Activated CD4-positive, CD25-positive, alpha-beta regulatory T cell treated with anti-CD3 and anti-CD28 coated beads, Interleukin-2, amount 50 U/mL, for 16 hours (primary cell): ENCODE results near the gene TTC38.
"Not testable (repeated sequence)": the region's sequence is repeated elsewhere in the genome, so short reads cannot be mapped to it uniquely, and the experiment has no call there.

ENCODE experiments used
- DNase-seq: peaks from one replicate; pipeline ENCODE4 v3.0.0-alpha.2; 2020; ENCODE audit warnings: low read depth, low spot score

TTC38 gene

DNA sequence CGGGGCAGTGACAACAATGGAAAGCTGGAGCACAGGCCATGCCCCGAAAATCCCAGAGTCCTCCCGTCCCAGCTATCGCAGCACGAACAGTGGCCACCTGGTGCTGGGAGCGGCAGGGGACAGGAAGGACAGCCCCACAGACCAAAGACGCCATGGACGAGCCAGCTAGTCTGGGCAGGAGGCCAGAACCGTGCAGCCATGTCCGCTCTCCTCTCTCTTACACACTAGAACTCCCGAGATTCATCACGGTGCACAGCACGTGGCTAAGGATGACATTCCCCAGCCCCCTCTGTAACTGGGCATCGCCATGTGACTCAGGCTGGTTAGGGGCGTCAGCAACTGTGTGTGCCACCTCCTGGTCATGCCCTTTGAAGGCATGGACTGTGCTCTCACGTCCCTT is 22.3 kb upstream of the TTC38 start:
- no peak for DNase-seq

DNA sequence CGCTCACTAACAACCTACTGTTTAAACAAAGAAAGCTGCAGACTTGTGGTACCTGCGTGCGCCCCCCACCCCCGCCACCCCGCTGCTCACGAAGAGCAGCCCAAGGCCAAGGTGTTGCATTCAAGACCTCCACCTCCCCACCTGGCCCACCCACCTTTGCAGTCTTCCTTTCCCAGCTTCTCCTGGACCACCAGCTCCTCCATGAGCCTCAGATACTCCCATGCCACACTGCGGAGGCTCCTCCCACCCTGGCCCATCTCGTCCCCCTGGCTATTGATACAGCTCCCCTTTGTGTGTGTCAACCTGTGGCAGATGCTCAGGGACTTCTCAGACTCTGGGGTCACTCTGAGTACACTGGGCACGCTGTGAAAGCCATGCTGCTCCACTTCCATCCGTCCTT is 21.6 kb upstream of the TTC38 start:
- no peak for DNase-seq

DNA sequence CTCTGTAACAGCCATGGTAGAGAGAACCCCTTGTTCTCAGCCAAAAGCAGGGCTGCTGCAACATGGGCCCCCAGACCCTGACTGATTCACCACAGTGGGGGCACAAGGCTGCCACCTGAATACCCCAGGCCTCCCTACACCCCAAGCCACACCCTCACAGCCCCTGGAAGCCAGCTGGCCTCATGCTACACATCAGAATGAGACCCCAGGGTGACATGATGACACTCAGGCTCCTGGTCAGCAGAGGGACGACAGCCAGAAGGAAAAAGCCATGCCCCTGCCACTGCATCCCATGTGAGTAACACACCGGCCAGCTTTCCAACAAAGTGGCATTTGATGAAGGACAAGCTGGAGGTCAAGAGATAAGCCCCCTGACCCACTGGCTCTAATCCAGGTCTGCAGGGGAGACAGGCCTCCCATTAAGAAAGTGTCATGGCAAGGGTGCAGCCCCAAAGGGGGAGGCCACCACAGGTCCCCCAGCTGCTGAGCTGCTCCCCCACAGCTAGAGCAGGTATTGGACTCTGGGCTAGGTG is 20.3 kb upstream of the TTC38 start:
- no peak for DNase-seq

DNA sequence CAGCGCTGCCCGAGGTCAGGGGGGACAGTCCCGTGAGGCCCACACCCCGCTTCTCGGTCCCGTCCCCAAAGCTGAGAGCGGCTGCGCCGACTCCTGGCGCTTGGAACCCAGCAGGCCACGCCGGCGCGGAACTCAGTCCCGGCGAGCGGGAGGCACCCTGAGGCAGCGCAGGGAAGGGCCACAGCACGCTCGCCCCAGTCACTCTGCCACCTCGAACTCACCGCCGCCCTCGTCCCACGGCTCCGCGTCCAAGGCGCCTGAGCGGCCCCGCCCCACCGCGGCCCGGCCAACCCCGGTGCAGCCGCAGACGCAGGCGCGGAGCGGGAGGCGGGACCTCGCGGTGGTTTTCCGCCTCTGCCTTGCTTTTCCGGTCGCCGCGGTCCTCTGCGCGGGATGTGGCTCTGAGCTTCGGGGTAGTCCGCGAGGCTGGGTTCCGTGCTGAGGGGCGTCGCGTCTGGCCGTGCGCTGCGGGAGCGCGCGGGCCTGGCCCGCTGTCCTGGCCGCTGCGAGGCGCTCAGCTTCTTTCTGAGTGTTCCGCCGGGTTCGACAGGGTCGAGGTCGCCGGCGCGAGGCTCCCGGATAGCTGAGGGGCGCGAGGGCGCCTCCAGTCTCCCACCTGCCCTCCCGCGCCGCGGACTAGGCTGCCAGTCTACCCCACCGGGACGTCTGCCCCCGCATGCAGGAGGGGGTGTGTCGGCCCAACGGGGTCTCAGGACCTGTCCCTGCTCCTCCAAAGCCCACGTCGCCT is 17.6 kb upstream of the TTC38 start, which contains the start of gene CDPF1:
Gene CDPF1 (minus strand): TSS at position 259 of the 748 bp plus-strand sequence. CDS start 2,009 bp downstream, outside the sequence.
- DNase-seq = peak; percentile 80

DNA sequence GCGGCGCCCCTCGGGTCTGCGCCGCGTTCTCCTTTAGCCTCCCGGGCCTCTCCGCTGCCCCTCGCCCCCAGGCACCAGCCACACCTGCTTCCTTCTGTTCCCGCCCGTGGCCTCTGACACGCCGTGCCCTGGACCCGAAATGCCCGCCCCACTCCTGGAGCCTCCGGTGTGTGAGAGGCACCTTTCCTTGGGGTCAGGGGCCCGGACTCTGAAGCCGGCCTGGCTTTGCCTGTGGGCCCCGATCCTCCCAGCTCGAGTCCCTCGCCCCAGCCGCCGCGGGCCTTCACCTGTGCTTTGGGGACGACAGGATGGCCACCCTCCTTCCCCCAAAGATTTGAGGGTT is 17.1 kb upstream of the TTC38 start:
- DNase-seq = no peak

DNA sequence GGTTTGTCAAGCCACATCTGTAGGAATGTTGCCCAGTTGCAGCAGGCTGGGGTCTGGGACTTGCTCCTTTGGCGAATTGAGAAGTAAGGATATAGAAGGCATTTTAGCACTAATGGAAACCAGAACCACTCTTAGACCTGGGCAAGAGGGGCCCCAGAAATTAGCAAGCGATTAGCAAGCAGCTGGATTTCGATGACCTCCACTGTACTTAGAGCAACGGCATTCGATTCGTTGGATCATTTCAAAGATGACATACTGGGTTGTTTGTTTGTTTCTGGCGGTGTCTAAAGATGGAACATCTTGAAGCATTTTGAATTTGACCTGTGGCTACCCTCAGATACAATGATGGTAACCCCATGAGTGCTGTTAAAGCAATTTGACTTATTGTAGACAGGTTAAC is 16.5 kb upstream of the TTC38 start:
- DNase-seq = no peak

DNA sequence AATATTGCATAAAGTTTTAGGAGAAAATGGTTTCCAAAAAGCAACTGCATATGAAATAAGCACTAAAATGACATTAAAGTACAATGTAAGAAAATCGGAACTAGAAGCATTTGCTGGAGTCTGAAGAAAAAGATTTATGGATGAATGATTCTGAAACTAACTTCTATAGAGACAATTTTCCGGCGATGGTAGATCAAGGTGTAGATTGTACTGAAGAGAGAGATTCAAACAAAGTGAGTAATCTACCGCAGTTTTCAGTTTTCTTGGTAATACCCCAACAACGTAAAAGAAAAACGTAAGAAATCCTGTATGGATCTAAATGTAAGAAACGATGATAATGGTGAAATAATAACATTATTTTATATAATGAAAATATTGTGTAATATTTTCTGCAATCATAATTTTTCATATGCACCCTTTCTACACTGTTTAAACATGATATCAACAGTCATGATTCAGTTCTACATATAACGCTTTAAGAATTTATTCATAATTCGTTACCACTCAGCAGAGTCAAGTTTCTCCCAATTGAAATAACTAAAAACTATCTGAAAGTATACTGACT is 15.9 kb upstream of the TTC38 start:
- no peak for DNase-seq

DNA sequence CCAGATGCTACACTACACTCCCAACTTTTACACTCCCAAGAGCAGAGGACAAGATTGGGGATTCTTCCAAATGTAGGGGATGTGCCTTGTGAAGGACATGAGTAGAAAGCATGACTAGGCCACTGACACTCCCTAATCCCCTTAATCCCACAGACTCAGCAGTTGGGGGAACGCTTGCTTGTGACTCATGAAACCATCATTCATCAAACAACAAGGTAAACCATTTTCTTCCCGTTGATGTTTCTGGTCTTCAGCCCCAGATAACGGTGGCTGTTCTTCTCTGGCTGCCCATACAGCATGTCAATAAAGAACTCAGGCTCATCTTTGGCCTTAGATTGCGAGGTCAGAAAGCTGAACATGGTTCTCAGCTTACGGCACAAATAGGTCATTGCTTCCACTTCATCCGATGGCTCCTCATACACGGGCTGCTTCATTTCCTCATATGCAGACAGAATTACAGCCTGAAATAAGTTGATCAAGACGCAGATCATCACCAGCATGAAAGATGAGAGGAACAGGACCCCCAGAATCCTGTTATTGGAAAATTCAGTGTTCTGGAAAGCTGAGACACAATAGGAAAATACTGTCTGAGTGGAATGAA is 11.3 kb upstream of the TTC38 start:
- DNase-seq = no peak

DNA sequence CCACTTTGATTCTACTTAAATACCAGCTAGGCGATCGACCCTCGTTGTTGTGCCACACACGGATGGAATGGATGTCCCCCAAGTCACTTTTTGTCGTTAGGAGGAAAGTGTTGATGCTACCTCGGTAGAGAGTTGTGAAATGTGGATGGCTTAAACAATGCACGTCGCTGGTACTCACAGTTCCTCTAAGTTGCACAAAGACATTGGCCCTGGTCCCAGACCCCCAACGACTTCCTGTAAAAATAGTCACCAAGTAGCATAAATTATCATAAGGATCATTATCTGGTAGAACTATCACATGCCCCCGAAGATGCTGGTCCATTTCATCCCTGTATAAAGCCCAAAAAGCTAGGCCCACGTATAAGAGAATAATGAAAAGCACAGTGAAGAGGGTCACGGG is 8.4 kb upstream of the TTC38 start:
- no peak for DNase-seq

DNA sequence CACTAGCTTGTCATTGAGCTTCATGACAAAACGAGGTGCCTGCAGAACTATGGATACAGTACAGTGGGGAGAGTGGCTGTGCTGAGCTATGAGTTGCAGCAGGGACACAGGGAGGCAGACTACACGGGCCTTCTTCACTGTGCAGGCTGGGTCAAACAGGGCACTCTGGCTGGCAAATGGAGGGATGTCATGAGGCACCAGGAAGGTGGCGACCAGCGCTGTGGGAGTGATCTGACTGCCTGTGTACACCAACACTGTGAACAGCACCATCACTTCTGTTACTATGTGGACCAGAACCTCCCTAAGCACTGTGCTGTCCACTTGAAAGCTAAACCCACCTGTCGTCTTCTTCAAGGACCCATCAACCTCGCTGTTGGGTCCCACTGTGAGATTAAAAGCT is 7.8 kb upstream of the TTC38 start:
- DNase-seq = no peak

DNA sequence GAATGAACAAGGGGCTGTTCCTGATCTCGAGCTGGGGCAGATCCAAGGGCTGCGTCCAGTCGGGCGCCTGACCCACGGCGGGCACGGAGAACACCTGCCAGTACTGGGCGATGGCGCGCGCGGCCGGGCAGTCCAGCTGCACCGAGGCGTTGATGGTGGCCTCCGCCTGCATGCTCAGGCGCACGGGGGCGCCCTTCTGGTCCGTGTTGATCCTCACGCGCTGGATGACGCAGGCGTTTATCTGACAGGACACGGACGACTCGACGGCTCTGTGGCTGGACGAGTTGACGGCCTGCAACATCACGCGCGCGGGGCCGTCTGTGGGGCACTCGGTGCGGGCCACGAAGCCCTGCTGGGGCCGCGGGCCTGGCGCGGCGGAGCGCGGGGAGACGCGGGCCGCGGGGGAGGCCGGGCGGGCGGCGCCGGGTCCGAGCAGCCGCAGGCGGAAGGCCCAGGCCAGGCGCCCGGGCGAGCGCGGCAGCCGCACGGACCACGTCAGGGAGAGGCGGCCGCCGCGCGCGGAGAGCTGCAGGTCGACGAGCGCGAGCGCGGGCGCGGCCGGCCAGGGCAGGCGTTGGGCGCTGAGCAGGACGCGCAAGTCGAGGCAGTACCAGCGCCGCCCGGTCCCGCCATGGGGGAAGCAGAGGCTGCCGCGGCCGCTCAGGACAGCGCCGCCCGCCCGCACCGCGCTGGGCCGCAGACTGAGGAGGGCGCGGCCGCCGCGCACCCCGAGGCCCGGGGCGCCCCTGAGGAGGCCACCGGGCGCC is 5.2 kb upstream of the TTC38 start:
- no peak for DNase-seq

DNA sequence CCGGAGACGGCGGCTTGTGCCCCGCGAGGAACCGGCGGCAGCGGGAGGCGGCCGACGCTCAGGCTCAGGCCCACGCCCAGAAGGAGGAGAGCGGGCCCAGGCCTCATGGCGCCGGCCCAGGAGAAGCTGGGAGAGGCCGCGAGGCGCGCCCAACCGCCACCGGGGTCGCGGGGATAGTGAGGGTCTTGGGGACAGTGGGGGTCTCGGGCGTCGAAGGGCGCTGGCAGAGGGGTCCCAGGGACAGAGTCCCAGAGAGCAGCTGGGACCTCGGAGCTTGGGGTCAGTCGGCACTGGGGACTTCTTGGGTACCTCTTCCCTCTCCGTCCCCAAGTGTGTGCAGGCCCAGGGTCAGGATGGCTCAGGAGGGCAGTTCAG is 4.6 kb upstream of the TTC38 start, which contains the start of gene PKDREJ:
Gene PKDREJ (minus strand): TSS at position 128 of the 375 bp plus-strand sequence. CDS start 21 bp downstream, at position 107.
- DNase-seq = no peak

DNA sequence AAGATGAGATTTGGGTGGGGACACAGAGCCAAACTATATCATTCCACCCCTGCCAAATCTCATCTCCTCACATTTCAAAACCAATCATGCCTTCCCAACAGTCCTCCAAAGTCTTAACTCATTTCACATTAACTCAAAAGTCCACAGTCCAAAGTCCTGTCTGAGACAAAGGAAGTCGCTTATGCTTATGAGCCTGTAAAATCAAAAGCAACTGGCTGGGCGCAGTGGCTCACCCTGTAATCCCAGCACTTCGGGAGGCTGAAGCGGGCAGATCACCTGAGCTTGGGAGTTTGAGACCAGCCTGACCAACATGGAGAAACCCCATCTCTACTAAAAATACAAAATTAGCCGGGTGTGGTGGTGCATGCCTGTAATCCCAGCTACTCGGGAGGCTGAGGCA is 3.3 kb upstream of the TTC38 start:
- DNase-seq = not testable (repeated sequence)

DNA sequence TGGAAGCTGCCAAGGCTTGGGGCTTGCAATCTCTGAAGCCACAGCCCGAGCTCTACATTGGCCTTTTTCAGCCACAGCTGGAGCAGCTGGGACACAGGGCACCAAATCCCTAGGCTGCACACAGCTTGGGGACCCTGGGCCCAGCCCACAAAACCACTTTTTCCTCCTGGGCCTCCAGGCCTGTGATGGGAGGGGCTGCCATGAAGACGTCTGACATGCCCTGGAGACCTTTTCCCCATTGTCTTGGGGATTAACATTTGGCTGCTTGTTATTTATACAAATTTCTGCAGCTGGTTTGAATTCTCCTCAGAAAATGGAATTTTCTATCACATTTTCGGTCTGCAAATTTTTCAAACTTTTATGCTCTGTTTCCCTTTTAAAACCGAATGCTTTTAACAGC is 2.2 kb upstream of the TTC38 start:
- DNase-seq = not testable (repeated sequence)

DNA sequence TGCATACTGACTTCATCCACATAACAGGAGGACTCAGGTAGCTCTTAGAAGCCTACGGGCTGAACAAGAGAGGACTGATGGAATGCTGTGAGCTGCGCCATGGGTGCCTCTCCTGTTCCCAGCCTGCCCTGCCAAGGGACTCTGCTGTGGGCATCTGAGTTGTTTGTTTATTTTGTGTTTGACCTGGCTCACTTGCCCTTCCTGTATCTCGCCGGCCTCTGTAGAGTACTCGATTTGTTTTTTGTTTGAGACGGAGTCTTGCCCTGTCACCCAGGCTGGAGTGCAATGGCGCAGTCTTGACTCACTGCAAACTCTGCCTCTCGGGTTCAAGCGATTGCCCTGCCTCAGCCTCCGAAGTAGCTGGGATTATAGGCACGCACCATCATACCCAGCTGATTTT is 1.8 kb downstream of the TTC38 start:
- DNase-seq = no peak

DNA sequence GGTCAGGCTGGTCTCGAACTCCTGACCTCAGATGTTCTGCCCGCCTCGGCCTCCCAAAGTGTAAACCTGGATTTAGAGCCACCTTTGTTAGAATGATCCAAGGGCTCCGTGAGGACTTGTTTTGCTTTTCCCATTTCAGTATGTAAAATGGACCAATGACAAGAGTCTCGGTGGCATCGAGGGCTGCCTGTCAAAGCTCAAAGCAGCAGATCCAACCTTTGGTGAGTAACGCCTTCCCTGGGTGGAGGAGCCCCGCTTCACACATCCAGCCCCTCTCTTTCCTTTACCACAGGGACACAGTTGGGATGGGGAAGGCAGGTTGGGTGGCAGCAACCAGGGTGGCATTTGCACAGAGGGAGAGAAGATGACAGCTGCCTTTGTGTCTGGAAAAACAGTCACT is 4.4 kb downstream of the TTC38 start:
- no peak for DNase-seq

DNA sequence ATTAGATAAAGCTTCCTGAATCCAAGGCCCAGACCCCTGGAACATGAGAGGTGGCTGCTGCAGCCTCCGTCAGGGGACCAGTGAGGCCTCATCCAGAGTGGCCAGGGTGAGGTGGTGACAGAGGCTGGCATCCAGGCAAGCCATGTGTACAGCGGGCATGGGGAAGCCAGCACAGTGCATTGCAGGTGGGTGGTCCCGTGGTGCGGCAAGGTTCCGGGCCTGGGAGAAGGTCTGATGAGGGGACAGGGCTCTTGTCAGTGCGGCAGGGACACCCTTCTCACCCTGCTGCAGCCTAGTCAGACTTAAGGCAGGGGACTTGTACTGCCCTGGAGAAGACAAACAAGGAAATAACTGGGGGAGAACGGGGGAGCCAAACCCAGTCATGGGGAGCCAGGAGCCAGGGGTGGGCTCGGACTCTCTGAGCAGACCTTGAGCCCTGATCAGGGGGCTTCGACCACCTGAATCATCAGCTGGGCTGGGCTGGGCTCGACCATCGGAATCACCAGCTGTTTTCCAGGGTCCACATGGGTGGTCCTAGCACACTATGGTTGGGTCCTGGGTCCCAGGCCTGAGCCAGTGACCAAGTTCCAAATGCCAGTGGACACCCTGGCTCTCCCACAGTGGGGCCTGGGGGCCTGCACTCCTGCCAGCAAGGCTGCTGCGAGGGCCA is 5.1 kb downstream of the TTC38 start:
- no peak for DNase-seq

DNA sequence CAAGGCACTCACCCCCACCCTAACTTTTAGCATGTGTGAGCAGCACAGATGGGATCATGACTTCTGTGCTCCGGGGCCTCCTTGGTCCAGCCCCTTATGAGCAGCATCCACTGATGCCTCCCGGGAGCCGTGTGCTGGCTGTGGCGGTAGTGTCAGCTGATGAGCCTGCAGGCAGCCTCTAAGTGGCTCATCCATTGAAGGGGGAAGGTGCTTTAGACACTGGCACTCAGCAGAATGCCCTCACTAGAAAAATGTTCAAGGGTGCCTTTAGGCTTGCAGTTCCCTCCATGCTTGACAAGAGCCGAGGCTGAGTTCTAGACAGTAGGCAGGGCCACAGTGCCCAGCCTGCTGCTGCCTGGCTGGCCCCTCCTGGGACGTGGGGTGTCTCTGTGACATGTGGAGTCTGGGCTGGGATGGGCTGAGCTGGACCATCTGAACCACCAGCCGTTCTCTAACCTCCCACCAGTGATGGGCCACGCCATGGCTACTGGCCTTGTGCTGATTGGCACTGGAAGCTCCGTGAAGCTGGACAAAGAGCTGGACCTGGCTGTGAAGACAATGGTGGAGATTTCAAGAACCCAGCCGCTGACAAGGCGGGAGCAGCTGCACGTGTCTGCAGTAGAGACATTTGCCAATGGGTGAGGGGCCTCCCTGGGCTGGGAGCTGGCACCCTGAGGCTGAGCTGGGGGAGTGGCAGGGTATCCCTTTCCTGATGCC is 5.8 kb downstream of the TTC38 start:
- no peak for DNase-seq

DNA sequence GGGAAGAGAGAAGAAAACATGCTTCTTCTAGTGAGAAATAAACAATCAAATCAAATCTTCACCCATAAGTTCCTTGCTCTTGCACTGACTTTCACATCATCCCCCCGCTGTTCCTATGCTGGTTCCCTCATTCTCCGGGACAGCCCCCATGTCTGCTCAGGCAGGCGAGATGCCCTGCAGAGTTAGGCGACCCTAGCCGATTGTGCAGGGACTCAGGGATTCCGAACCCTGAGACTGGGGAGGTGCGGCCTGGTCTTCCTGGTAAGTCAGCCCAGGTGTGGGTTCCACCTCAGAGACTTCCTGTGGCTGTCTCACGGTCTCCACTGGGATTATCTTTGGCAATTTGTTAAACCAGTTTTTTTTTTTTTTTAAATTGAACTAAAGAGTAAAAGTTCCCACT is 6.6 kb downstream of the TTC38 start:
- DNase-seq = no peak

DNA sequence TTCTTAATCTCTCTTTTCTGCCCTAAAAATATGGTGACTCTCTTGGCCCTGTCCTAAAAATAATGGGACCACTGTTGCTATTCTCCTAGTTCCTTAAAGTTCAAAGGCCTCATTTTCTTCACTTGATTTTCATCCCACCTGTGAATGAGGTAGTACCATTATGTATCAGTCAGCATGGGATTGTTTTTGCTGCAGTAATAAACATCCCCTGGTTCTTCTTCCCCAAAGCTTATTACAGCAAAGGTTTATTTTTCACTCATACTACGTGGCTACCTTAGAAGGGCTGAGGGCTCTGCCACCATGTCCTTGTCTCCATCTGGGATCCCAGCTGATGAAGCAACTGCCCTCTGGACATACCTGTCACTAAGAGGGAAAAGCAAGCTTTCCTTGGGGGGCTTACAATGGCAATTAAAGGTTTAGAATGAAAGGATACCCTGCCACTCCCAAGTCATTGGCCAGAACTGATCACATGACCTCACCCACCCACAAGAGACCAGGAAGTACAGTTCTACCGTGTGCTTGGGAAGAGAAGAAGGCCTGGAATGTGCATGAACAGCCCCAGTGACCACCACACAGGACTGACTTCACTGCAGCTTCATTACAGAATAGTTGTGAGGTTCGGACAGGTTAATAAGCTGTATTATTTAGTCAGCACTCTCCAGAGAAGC is 7.8 kb downstream of the TTC38 start:
- no peak for DNase-seq
